HG02938 (cell line): ENCODE measurements around the gene SFTPA2.
"Not testable (repeated sequence)": the region's sequence is repeated elsewhere in the genome, so short reads cannot be mapped to it uniquely, and the experiment has no call there.

ENCODE experiments used
- ATAC-seq: cut with Tn5 transposase; IDR thresholded peaks from one replicate; pipeline ENCODE4 v1.9.1; 2021; ENCODE audit warnings: mild to moderate bottlenecking, moderate library complexity; ENCODE audit not compliant: unreplicated experiment

SFTPA2 gene

GRCh38 chr10:79516532-79517205, 43.5 kb downstream of the SFTPA2 start:
- ATAC-seq = not testable (repeated sequence)

- ATAC-seq = not testable (repeated sequence)
Measured at GRCh38 chr10:79511891-79512583, 48.2 kb downstream of the SFTPA2 start, which contains the start of gene EIF5AL1. TSS of gene EIF5AL1 (plus strand) at chr10:79512533. CDS start at chr10:79512650, 117 bp downstream.

DNA sequence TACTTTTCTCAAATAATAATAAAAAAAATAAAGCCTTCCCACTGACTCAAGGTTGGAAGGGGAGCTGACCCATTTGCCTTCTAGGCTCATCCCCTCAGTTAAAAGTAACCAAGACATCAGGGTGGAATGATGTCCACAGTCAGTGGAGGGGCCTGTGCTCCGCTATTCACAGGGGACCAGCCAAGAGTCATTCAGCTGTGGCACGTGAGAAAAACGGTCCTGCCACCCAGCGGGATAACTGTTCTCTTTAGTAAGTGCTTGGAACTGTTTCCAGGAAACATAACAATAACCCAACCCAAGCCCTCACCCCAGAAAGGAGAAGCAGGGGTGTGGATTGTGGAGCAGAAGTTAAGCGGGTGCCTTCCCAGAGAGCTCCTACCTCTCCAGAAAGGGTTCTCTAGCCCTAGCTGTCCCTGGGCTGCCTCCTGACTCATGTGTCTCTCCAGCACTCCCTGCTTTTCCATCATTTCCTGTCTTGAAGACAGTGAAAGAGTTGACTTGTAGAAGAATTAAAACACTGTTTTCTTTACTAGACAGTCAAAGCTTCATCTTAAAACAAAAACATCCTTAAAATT, 50.2 kb downstream of the SFTPA2 start:
- not testable (repeated sequence) for ATAC-seq

DNA sequence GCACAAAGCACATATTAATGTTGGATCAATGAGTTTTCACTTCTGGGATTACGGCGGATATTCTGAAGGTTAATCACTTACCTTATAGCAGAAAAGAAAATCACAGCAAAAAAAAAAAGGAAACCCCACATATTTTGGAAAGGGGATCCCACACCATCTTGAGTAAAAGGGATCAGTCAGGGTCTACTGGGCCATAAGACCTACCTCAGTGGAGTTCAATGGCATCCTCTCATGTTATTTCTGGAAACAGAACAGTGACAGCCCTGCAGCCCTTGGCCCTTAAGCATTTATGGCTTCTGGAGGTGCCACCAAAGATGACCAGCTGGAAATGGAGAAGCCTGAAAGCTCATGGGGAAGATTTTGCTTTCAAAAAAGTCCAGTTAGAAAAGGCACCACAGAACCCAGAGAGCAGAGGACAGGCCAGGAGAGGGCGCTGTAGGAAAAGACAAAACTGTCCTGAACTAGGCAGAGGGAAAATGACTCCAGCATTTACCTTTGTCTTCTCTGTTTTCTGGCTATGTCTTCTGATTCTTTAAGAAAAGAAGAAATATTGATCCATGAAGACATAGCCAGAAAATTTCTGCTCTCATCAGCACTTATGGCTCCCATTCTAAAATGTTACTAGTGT, 50.8 kb downstream of the SFTPA2 start:
- ATAC-seq = not testable (repeated sequence)

DNA sequence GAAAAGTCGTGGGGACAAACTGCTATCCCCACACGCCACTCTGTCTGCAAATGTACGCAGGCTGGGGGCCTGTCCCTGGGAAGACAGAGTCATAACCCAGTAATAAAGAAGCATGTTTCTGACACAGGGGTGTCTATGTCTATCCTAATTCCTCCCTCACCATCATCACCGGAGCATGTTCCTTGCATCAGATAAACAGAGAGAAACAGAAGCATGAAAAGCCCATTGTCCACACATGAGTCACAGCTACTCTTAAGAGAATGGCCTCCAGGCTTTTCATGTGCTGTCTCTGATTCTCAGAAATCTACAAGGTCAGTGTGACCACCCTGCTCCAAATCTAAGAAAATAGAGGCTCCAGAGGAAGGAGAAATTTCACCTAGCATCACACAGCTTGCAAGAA, 52.0 kb downstream of the SFTPA2 start:
- not testable (repeated sequence) for ATAC-seq

- ATAC-seq = no peak
Measured at GRCh38 chr10:79507440-79508167, 52.6 kb downstream of the SFTPA2 start.
